Endothelial cell of umbilical vein (primary cell): ENCODE data around the gene MTF1. TPM values are rescaled to one million over a fixed set of nuclear protein-coding genes. Genes with fewer than 3 reads are reported as not detected.

Experiments used
- BruUV-seq: library from RNA; stranded (reverse); fragments of 400-500 nt; replicated peaks from 2 replicates; lab custom pipeline; 2021; lab: Mats Ljungman, UMichigan
- CTCF ChIA-PET: fragments of 300-600, 350-600 bp; sonication (Branson Sonifier 250); formaldehyde crosslinking; loops from one replicate; lab custom pipeline; 2021; ENCODE audit warnings: antibody characterized with exemption, inconsistent platforms; lab: Charles Lee
- POLR2A ChIA-PET: fragments of 300-600, 350-600 bp; sonication (Branson Sonifier 250); formaldehyde crosslinking; loops from one replicate; lab custom pipeline; 2021; ENCODE audit warnings: antibody characterized with exemption, inconsistent platforms; lab: Charles Lee
- DNase-seq: peaks from one replicate; pipeline ENCODE4 v3.0.0-alpha.2; 2011; ENCODE audit warnings: low read depth, low spot score
- FAIRE-seq: peaks from 2 replicates; lab custom pipeline; 2011; peaks lifted over from hg19 to GRCh38; lab: Jason Lieb, UNC
- H2AFZ ChIP-seq: 2 replicates; pipeline ENCODE4 v1.6.0; 2012; ENCODE audit warnings: low read depth, low read length, control low read depth, inconsistent platforms
- H3K27ac ChIP-seq: 2 replicates; pipeline ENCODE4 v1.5.1; 2011; ENCODE audit warnings: low read depth, mild to moderate bottlenecking, control low read depth, low read length, moderate library complexity; ENCODE audit not compliant: insufficient read depth
- H3K27me3 ChIP-seq, 2 experiments: 2 replicates each; pipeline versions ENCODE4 v1.6.0 to v1.6.1; 2011; ENCODE audit warnings: low read length in 2 of 2, mixed read lengths in 1 of 2; ENCODE audit not compliant: control insufficient read depth in 2 of 2, insufficient read depth in 2 of 2
- H3K36me3 ChIP-seq, 2 experiments: 2 replicates in 1 of 2; 3 replicates in 1 of 2; pipeline ENCODE4 v1.5.1; 2011; ENCODE audit warnings: low read length in 2 of 2, mild to moderate bottlenecking in 1 of 2, moderate library complexity in 1 of 2; ENCODE audit not compliant: control insufficient read depth in 2 of 2, insufficient read depth in 2 of 2; ENCODE audit errors: extremely low read depth in 1 of 2
- H3K4me1 ChIP-seq: 3 replicates; pipeline ENCODE4 v1.5.1; 2011; ENCODE audit warnings: mild to moderate bottlenecking, low read length; ENCODE audit not compliant: control insufficient read depth, insufficient read depth; ENCODE audit errors: extremely low read depth
- H3K4me2 ChIP-seq: 2 replicates; pipeline ENCODE4 v1.6.1; 2011; ENCODE audit warnings: low read length, control low read depth, mixed read lengths; ENCODE audit not compliant: insufficient read depth
- H3K4me3 ChIP-seq, 3 experiments: fragments of 200-600 bp in 1 of 3; sonication (generic), shearing (Covaris generic) in 1 of 3; replicated peaks in 1 of 3; 2 replicates each; pipeline ENCODE4 v1.5.1; 2011 to 2016; ENCODE audit warnings: control low read depth in 3 of 3, low read length in 3 of 3, mild to moderate bottlenecking in 2 of 3, inconsistent platforms in 1 of 3, low read depth in 1 of 3, moderate library complexity in 1 of 3; ENCODE audit not compliant: insufficient read depth in 1 of 3
- H3K79me2 ChIP-seq: 2 replicates; pipeline ENCODE4 v1.6.0; 2012; ENCODE audit warnings: low read length, inconsistent platforms; ENCODE audit not compliant: control insufficient read depth, insufficient read depth
- H3K9ac ChIP-seq: replicated peaks from 2 replicates; pipeline ENCODE3; 2011; ENCODE audit warnings: low read length, control low read depth; ENCODE audit not compliant: insufficient read depth; ENCODE audit errors: extremely low read depth
- H3K9me1 ChIP-seq: replicated peaks from 3 replicates; pipeline ENCODE4 v1.6.0; 2011; ENCODE audit warnings: mild to moderate bottlenecking, low read length; ENCODE audit not compliant: control insufficient read depth, insufficient read depth; ENCODE audit errors: extremely low read depth
- H3K9me3 ChIP-seq: replicated peaks from 2 replicates; pipeline ENCODE4 v1.5.1; 2012; ENCODE audit warnings: low read length, inconsistent platforms; ENCODE audit not compliant: control insufficient read depth, insufficient read depth
- H4K20me1 ChIP-seq: replicated peaks from 2 replicates; pipeline ENCODE3; 2011; ENCODE audit warnings: mild to moderate bottlenecking, low read length; ENCODE audit not compliant: control insufficient read depth, insufficient read depth; ENCODE audit errors: extremely low read depth
- EZH2 ChIP-seq: IDR thresholded peaks from 2 replicates; pipeline ENCODE4 v1.6.1; 2012; ENCODE audit warnings: borderline replicate concordance, low read depth, mild to moderate bottlenecking, moderate library complexity, low read length, inconsistent platforms; ENCODE audit not compliant: severe bottlenecking
- FOS ChIP-seq: IDR thresholded peaks from 2 replicates; pipeline ENCODE4 v1.6.1; 2011; ENCODE audit warnings: mild to moderate bottlenecking, low read length, moderate library complexity, borderline replicate concordance; ENCODE audit not compliant: insufficient read depth
- GATA2 ChIP-seq: IDR thresholded peaks from 2 replicates; pipeline ENCODE4 v1.7.0; 2011; ENCODE audit warnings: low read depth, mild to moderate bottlenecking, moderate library complexity, mixed read lengths, low read length; ENCODE audit not compliant: insufficient read length, insufficient read depth
- JUN ChIP-seq: IDR thresholded peaks from 2 replicates; pipeline ENCODE4 v1.6.1; 2011; ENCODE audit warnings: borderline replicate concordance, low read depth; ENCODE audit not compliant: insufficient read length, insufficient read depth
- MYC ChIP-seq: IDR thresholded peaks from one replicate; pipeline ENCODE4 v1.6.1; 2011; ENCODE audit warnings: mild to moderate bottlenecking, low read depth, low read length
- POLR2A ChIP-seq: IDR thresholded peaks from 2 replicates; pipeline ENCODE4 v1.6.1; 2012; ENCODE audit warnings: low read depth, mild to moderate bottlenecking, control low read depth, low read length
- POLR2AphosphoS5 ChIP-seq: IDR thresholded peaks from 2 replicates; pipeline ENCODE4 v1.6.1; 2012; ENCODE audit warnings: low read depth, mild to moderate bottlenecking, control low read depth, low read length, moderate library complexity; ENCODE audit not compliant: insufficient read depth
- dilution Hi-C: fragments of 300-500 bp; cut with MboI; formaldehyde crosslinking; loops from one replicate; pipeline ENCODE4 v1.15.0; 2019; ENCODE audit warnings: low sequenced_read_pairs; ENCODE audit not compliant: extremely low pct_ligation_motif_present
- intact Hi-C: fragments of 100-400 bp; cut with micrococcal nuclease; formaldehyde crosslinking; loops from one replicate; pipeline ENCODE4 v1.10.0; 2022
- polyA plus RNA-seq, 4 experiments: library from polyadenylated mRNA; depleted of rRNA in 3 of 4; stranded (reverse) in 3 of 4; unstranded in 1 of 4; fragments of >200 nt; gene quantifications; 2 replicates each; pipeline versions ENCODE4 v1.2.1 to v1.2.3, GENCODE V29; 2011 to 2012; ENCODE audit warnings: missing spikeins in 1 of 4
- total RNA-seq: library from RNA; stranded (reverse); gene quantifications from 2 replicates; pipeline ENCODE4 v1.2.3, GENCODE V29; 2021
- TF ChIP-seq, protein P1 (sequence below): IDR thresholded peaks from 2 replicates; pipeline ENCODE4 v1.6.1; 2011; ENCODE audit not compliant: insufficient read depth, insufficient read length
- TF ChIP-seq, protein P2 (sequence below), 2 donors: IDR thresholded peaks; 1 replicate in 1 of 2; 2 replicates in 1 of 2; pipeline ENCODE4 v1.5.1; 2011; ENCODE audit warnings: low read length in 2 of 2, mild to moderate bottlenecking in 2 of 2, moderate library complexity in 2 of 2, control low read depth in 1 of 2, inconsistent platforms in 1 of 2, low read depth in 1 of 2; ENCODE audit not compliant: insufficient read depth in 1 of 2; ENCODE audit errors: extremely low read depth in 1 of 2

The MTF1 gene
- total and polyA plus RNA-seq, 2 donors (not counting 3 experiments of a cell fraction or from before 2014, with no cell fraction given): 4.9 to 18.5 TPM

GRCh38 chr1:37841652-37842051, 17.7 kb downstream of the MTF1 start:
- H3K4me3 ChIP-seq: no peak overlapping the region
- H3K4me1 ChIP-seq: no peaks in the 10 kb centered on the region
- no peak overlapping the region for H2AFZ ChIP-seq
- dilution Hi-C loops (no loop called here), intact Hi-C loops (no loop called here)
- POLR2A ChIA-PET: no interaction called here
- no peaks in the 10 kb centered on the region for H3K9me3 ChIP-seq
- H3K27ac ChIP-seq: no peak overlapping the region
- DNase-seq (no peak), FAIRE-seq (no peak)
- H3K9me1 ChIP-seq: no peaks in the 10 kb centered on the region
- H3K27me3 ChIP-seq: no peaks in the 10 kb centered on the region
- BruUV-seq: no TSS peak
- CTCF ChIA-PET: interaction anchor here (2.1 kb wide), 1 partner anchor 18 kb away, joined by 9 read pairs; the partner anchor contains the start of gene MTF1
- H3K9ac ChIP-seq: no peak overlapping the region
- H3K79me2 ChIP-seq: peaks cover 18% of the 10 kb centered on the region
- H4K20me1 ChIP-seq: no peaks in the 10 kb centered on the region
- H3K36me3 ChIP-seq: peaks cover 7 to 9% of the 10 kb centered on the region in 2 experiments
- TF ChIP-seq POLR2AphosphoS5: no peak
- no peak for TF ChIP-seq GATA2
- TF ChIP-seq JUN: no peak
- TF ChIP-seq, protein P1, sequence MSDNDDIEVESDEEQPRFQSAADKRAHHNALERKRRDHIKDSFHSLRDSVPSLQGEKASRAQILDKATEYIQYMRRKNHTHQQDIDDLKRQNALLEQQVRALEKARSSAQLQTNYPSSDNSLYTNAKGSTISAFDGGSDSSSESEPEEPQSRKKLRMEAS: no peak
- no peak for TF ChIP-seq FOS
- no peak for TF ChIP-seq POLR2A
- TF ChIP-seq EZH2: no peak
- TF ChIP-seq MYC: no peak
- TF ChIP-seq, protein P2, sequence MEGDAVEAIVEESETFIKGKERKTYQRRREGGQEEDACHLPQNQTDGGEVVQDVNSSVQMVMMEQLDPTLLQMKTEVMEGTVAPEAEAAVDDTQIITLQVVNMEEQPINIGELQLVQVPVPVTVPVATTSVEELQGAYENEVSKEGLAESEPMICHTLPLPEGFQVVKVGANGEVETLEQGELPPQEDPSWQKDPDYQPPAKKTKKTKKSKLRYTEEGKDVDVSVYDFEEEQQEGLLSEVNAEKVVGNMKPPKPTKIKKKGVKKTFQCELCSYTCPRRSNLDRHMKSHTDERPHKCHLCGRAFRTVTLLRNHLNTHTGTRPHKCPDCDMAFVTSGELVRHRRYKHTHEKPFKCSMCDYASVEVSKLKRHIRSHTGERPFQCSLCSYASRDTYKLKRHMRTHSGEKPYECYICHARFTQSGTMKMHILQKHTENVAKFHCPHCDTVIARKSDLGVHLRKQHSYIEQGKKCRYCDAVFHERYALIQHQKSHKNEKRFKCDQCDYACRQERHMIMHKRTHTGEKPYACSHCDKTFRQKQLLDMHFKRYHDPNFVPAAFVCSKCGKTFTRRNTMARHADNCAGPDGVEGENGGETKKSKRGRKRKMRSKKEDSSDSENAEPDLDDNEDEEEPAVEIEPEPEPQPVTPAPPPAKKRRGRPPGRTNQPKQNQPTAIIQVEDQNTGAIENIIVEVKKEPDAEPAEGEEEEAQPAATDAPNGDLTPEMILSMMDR (IDR thresholded peaks at IDR 0.05; ENCODE audit: extremely low read depth in 1 of 2, insufficient read depth in 1 of 2, low read depth in 1 of 2, low read length in 2 of 2): no peak
- no peak overlapping the region for H3K4me2 ChIP-seq
